Activated T-cell treated with anti-CD3 and anti-CD28 coated beads, Interleukin-2, amount 50 U/mL, for 48 hours (primary cell): ENCODE results near the gene SUCLA2.

ENCODE experiments used
- DNase-seq, 2 experiments: peaks; one replicate each; pipeline ENCODE4 v3.0.0-alpha.2; 2020

The SUCLA2 gene

DNA sequence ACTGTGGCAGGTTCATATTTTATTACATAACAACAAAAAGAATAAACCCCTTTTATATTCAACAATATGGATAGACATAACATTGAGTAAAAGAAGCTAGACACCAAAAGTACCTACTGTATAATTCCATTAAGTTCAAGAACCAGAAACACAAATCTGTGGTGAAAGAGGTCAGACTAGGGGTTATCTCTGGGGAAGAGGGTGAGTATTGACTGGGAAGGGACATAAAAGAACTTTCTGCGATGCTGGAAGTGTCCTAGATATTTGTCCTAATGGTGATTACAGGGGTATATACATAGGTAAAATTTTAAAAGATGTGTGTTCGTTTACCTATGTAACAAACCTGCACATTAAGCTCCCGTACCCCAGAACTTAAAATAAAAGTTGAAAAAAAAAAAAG, 103.0 kb downstream of the SUCLA2 start:
- DNase-seq = no peak

DNA sequence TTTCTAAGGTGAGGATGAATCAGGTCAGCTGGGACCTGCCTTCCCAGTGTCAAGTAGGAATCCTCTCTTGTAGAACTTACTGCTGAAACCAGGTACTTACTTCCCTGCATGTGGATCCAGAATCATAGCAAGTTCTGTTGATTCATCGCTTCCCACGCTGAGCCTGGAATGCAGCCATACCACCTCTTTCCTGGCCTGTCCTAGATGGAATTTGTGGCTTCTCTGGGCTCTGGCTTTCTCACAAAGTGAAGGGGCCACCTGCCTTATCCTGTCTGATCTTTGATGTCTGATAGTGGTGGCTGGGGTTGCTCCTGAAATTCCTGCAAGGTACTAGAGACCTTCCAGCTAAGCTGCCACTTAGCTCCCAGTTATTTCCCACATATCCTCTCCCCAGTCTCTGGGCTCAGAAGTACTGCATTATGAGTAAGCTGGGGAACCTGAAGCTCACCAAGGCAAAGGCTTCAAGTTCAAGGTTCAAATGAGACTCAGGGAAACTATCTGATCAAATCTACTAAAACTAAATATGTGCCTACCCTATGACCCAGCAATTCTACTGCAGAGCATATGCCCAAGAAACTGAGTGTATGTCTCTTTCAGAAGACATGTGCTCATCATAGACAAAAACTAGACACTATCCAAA, 103.5 kb downstream of the SUCLA2 start:
- DNase-seq = no peak

DNA sequence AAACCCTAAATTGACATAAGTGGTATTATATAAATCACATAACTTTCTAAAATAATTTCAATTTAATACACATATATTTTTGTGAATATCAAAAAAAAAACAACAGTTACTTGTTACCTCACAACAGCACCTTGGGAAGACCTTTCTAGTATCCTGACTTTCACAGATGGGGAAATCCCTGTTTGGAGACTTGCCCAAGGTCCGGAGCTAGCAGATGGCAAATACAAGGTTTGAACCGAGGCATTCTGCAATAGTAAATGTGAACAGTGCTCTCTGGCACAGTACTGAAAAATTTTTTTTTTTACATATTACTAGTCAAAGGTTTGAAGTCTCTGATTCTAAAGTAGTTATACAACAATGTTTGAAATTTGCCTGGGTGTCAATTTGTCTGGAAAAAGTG, 104.5 kb downstream of the SUCLA2 start:
- DNase-seq = no peak

DNA sequence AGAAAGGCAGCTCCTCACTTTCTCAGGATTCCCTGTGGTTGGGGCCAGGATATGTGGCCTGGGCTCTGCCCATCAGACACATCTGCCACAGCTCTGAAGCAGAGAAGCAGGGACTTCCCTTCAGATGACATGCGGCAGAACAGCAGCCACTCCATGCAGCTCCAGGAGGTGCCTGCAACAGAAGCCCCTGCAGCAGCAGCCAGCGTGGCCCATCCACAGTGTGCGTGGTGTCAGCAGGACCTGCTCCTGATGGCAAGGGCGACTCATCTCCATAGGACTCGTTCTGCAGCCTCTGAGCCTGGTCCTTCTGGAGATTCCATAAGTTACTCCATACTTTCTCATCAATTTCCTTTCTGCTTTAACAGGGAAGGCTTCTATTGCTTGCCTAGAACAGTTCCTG, 105.0 kb downstream of the SUCLA2 start:
- DNase-seq = no peak

DNA sequence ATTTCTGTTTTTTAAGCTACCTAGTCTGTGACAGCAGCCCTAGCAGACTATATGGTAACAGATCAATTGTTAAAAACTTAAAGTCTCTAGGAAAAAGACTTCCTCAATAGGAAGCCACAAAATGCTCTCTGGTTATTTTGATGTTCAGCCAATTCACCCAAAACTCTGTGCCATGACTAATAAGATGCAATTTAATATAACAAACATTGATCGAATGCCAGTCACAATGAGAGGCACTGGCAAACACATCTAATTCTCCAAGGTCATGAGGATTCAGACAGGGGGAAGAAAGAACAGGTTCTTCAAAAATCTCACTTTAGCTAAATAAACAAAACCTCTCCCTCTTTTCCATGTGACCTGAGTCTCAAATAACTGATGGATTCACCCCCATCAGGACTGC, 107.5 kb downstream of the SUCLA2 start:
- no peak for DNase-seq
